GM12875 (cell line): Measurements from ENCODE around the gene COL5A2.

ENCODE experiments used
- H3K4me3 ChIP-seq: one replicate; pipeline ENCODE4 v1.5.1; 2011; ENCODE audit warnings: low read depth, low read length, control low read depth
- CTCF ChIP-seq: IDR thresholded peaks from 2 replicates; pipeline ENCODE4 v1.5.1; 2011; ENCODE audit warnings: low read depth, mild to moderate bottlenecking, control low read depth, inconsistent platforms, low read length, moderate library complexity, borderline replicate concordance; ENCODE audit not compliant: insufficient read depth

Gene COL5A2

GRCh38 chr2:189024901-189025618 lies 154.5 kb downstream of the COL5A2 start:
- TF ChIP-seq CTCF = peak; percentile 50; the same call in 1 of the 2 replicates
- H3K4me3 ChIP-seq = no peak overlapping the region

- H3K4me3 ChIP-seq = no peak overlapping the region
- no peak for TF ChIP-seq CTCF
Measured at GRCh38 chr2:189022492-189022891, 157.1 kb downstream of the COL5A2 start.

GRCh38 chr2:189022053-189022481 lies 157.5 kb downstream of the COL5A2 start:
- no peak for TF ChIP-seq CTCF
- H3K4me3 ChIP-seq = no peak overlapping the region

GRCh38 chr2:189020179-189020578 lies 159.4 kb downstream of the COL5A2 start:
- no peak overlapping the region for H3K4me3 ChIP-seq
- TF ChIP-seq CTCF = no peak

- no peak overlapping the region for H3K4me3 ChIP-seq
- TF ChIP-seq CTCF = no peak
Measured at GRCh38 chr2:189018631-189019030, 160.9 kb downstream of the COL5A2 start.

- no peak overlapping the region for H3K4me3 ChIP-seq
- TF ChIP-seq CTCF = no peak
Measured at GRCh38 chr2:189016311-189016861, 163.2 kb downstream of the COL5A2 start.

GRCh38 chr2:189015359-189015758 lies 164.2 kb downstream of the COL5A2 start:
- TF ChIP-seq CTCF = no peak

More at GRCh38 chr2:189015359-189015758, 164.2 kb downstream of the COL5A2 start:
- no peak overlapping the region for H3K4me3 ChIP-seq
